HG03108 (cell line): ENCODE data around the gene UGT2B28.
"Not testable (repeated sequence)": the region's sequence is repeated elsewhere in the genome, so short reads cannot be mapped to it uniquely, and the experiment has no call there.

ENCODE experiments used
- ATAC-seq: cut with Tn5 transposase; IDR thresholded peaks from one replicate; pipeline ENCODE4 v1.9.1; 2021; ENCODE audit warnings: moderate library complexity; ENCODE audit not compliant: unreplicated experiment

The UGT2B28 gene

DNA sequence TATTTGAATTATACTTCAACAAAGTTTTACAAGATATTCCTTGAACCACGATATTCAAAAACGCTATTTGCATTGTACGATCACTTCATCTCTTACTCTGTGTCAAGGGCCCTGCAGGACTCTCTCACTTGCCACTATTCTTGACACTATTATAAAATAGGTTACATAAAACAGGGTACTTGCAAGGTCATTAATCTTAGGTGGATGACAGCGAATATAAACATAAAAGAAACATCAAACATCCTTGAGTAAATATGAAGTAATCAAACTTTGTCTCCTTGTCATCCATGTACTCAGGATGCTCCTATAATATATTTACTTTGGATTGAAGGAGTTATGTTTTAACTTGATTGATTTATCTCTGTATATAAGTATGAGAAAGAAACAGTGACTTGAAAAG, at the start of gene UGT2B28:
TSS of gene UGT2B28 (plus strand) at position 395 of the 400 bp plus-strand sequence. CDS start 26 bp downstream, outside the sequence.
- not testable (repeated sequence) for ATAC-seq

DNA sequence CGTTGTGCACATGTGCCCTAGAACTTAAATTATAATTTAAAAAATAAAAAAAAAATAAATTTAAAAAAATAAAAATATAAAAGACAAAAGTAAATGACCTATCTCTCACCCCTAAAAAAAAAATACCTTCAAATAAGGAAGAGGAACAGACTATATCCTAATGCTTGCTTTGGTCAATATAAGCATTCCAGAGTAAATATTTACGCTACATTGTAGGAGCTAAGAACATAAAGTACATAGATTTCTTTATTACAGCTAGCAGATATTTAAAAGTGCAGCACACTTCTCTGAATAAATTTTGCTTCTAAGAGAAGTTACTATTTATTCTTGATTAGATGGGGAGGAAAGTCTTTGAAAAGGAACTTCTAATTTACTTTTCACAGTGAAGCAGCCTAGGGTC, 41.2 kb upstream of the UGT2B28 start:
- no peak for ATAC-seq

DNA sequence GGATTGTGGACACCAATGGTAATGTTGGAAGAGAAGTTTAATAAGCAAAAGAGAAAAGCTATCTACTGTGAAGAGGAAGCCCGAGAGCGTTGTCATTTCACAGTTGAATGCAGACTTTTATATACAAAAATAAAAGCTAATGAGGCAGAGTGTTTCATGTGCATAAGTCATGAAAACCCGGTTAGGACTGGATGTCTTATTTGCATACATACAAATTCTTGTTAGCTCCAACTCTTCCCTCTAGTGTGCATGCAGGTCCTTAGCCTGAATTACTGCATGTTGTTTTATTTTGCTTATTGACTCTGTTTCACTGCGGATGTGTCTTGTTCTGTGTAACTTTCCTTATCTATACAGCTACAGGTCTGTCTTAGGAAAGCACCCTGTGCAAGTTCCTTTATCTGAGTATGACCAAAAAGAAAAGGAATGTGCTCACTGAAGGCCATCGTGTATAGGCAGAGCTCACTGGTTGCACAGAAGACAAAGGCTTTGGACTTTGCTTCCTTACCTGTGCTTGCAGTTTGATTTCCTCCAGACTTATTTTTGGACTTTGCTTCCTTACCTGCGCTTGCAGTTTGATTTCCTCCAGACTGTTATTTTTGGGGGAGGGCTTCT, 40.6 kb upstream of the UGT2B28 start:
- ATAC-seq, result no peak

DNA sequence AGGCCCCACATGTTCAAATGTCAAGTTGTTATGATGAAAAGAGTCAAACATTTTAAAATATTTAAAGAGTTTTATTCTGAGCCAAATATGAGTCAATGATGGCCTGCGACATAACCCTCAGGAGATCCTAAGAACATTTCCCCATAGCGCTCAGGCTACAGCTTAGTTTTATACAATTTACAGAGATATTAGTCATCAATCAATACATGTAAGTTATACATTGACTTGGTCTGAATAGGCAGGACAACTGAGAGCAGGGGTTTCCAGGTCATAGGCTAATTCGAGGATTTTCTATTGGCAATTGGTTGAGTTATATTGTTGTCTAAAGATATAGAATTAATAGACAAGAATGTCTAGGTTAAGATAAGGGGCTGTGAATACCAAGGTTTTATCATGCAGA, 39.5 kb upstream of the UGT2B28 start:
- ATAC-seq, result not testable (repeated sequence)

DNA sequence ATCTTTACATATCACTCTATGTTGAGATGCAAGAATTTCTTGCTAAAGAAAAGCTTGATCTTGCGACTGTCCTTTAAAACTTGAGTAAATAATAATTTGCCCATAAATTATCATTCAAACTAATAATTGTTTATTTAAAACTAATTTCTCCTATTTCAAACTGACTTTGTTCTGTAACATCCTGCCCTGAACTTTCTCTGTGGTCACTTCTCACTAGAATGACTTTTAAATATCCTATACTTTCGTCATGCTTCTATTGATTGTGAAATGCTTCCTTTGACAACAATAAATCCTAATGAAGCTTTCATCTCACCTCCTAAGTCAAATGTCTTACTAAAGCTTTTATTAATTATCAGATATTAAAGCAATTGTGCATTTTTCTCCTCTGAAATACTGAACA, 38.5 kb upstream of the UGT2B28 start:
- ATAC-seq, result not testable (repeated sequence)

DNA sequence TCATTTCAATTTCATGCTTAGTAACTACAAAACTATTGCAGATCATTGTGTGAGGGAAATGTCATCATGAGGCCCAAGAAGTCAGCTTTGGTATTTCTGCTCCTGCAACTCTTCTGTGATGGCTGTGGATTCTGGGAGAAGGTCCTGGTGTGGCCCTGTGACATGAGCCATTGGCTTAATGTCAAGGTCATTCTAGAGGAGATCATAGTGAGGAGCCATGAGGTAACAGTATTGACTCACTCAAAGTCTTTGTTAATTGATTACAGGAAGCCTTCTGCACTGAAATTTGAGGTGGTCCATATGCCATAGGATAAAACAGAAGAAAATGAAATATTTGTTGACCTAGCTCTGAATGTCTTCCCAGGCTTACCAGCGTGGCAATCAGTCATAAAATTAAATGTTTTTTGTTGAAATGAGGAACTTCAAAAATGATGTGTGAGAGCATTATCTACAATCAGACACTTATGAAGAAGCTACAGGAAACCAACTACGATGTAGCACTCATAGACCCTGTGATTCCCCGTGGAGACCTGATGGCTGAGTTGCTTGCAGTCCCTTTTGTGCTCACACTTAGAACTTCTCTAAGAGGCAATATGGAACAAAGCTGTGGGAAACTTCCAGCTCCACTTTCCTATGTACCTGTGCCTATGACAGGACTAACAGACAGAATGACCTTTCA, 37.6 kb upstream of the UGT2B28 start:
- ATAC-seq, result not testable (repeated sequence)

DNA sequence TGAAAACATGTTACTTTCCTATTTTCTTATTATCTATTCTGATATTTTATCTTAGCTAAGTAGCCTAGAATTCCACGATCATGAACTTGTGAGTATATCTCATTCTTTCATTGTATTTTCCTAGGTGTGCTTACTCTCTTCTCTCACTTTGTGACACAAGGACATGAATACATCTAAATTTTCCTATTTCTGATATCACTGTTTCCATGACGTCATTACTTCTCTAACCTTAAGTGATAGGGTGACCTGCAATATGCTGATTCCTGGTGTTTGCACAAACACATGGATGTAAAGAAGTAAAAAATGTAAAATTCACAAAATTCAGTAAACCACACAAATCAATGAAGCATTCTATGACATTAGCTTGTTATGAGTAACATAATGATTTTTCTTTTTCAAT, 29.4 kb upstream of the UGT2B28 start:
- not testable (repeated sequence) for ATAC-seq

DNA sequence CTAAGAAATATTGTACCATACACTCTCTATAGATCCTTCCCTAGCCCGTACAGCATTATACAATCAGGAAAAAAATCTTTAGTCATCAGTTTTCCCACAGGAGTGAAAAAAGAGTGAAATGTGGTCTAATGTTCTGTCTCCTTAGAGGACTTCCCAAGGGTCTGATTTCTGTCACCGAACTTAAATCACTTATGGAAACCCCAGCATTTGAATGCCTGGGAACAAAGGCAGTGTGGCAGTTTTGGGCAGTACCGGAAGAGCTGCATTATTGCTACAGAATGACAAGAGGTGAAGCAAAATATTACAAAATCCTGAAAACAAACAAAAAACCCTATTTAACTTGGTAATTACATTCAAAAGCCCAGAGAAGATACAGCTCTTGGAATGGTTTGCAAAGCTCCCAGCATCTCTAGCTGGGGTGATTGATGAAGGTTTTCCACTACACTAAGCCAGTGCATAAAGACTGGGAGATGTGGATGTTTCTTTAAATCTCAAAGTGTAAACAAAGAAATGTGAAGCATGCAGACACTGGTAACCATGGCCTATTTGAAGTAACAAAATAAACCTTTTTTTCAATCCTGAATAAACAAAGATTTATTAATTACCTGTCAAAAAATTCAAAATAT, 27.0 kb upstream of the UGT2B28 start:
- not testable (repeated sequence) for ATAC-seq

DNA sequence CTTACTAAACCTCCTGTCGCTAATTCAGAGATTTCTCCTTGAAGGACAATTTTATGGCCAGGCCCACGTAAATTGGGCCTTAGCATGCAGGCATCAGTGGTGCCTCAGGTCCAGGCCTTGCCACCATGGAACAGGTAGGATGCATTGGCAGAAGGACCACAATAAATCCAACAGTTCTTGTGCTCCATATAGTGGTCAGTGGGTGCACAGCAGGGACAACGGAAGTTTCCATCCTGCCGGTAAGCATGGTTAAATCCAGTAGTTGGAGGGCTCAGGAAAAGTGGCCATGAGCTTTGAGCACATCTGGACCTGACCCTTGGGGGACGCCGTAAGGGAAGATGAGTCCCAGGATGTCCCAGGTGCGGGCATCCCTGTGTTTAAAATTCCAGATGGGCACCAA, 11.7 kb upstream of the UGT2B28 start:
- ATAC-seq, result not testable (repeated sequence)

DNA sequence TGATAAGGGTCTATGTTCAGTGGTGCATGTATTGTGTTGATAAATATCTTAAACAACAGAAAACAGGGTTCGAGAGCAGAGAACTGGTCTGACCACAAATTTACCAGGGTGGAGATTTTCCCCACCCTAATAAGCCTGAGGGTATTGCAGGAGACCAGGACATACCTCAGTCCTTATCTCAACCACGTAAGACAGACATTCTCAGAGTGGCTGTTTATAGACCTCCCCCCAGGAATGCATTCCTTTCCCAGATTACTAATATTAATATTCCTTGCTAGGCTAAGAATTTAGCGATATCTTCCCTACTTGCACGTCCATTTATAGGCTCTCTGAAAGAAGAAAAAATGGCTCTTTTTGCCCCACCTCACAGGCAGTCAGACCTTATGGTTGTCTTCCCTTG, 16.1 kb downstream of the UGT2B28 start:
- ATAC-seq, result not testable (repeated sequence)

DNA sequence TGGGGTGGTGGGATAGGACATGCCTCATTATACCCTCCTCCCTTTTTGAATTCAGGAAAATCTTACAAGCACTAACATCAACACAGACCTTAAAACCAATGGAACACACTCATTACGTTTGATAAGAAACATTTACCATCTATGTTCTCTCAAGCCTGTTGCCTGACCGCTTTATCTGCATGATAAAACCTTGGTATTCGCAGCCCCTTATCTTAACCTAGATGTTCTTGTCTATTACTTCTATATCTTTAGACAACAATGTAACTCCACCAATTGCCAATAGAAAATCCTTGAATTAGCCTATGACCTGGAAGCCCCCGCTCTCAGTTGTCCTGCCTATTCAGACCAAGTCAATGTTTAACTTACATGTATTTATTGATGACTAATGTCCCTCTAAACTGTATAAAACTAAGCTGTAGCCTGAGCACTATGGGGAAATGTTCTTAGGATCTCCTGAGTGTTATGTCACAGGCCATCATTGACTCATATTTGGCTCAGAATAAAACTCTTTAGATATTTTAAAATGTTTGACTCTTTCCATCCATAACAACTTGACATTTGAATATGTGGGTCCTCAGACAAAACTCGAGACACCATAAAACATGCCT, 28.3 kb downstream of the UGT2B28 start:
- ATAC-seq, result not testable (repeated sequence)

DNA sequence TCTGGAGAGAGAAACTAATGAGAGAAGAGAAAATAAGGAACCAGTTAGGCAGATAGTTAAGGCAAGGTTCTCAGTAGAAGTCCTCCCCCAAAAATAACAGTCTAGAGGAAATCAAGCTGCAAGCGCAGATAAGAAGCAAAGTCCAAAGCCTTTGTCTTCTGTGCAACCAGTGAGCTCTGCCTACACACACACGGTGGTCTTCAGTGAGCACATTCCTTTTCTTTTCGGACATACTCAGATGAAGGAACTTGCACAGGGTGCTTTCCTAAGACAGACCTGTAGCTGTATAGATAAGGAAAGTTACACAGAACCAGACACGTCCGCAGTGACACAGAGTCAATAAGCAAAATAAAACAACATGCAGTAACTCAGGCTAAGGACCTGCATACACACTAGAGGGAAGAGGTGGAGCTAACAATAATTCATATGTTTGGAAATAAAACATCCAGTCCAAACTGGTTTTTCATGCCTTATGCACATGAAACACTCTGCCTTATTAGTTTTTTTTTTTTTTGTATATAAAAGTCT, 29.3 kb downstream of the UGT2B28 start:
- not testable (repeated sequence) for ATAC-seq

DNA sequence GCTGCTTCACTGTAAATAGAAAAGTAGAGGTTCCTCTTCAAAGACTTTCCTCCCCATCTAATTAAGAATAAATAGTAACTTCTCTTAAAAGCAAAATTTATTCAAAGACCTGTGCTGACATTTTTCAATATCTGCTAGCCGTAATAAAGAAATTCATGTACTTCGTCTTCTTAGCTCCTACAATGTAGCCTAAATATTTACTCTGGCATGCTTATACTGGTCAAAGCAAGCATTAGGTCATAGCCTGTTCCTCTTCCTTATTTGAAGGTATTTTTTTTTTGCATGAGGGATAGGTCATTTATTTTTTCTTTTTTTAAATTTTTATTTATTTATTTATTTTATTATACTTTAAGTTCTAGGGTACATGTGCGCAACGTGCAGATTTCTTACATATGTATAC, 30.0 kb downstream of the UGT2B28 start:
- not testable (repeated sequence) for ATAC-seq

DNA sequence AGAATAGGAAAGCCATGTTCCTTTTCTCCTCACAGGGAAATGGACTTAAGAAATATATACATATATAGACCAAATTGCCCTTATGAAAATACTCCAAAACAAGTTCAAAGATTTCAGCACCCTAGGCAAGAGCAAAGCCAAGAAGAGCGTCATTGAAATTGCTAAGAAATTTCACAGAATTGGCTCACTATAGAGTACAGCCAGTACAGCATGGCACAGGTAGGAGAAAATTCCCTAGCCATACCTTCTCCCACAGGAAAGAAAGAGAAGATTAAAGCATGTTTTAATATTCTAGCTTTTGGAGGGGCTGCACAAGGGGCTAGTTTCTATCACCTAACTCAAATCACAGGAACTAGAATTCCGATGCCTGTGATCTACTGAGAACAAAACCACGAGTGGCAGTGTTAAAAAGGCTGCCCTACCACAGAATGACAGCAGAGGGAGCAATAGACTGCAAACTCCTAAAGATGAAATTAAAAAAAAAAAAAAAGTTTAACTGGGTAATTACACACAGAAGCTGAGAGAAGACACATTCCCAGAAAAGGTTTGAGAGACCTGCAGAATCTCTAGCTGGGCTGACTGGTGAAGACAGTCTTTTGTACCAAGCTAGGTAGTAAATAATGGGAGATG, 37.5 kb downstream of the UGT2B28 start:
- ATAC-seq, result not testable (repeated sequence)

DNA sequence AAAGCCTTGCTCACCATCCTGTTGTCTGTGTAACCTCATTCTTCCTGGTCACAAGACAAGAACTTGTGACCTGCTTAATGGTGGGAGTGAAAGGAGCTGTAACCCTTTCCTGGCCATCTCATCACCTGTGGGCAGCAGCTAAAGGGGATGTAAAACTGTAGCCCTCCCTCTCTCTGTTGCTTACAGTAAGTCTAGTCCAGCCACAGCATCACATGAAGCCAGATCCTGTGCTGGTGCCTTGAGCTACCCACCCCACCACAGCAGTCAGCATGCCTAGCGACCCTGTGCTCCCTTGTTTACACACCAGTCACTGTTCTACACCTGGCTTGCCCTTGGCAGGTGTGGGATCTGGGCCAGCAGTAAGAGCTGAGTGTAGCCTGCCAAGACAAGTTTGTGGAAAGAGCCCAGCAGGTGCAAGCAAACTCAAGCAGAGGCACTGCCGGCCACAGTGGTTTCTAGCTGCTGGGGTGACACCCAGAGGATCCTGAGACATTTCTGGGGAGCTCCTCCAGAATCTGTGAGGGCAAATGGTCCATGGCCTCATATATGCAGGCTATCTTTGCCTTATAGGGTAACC, 41.0 kb downstream of the UGT2B28 start:
- ATAC-seq, result no peak

DNA sequence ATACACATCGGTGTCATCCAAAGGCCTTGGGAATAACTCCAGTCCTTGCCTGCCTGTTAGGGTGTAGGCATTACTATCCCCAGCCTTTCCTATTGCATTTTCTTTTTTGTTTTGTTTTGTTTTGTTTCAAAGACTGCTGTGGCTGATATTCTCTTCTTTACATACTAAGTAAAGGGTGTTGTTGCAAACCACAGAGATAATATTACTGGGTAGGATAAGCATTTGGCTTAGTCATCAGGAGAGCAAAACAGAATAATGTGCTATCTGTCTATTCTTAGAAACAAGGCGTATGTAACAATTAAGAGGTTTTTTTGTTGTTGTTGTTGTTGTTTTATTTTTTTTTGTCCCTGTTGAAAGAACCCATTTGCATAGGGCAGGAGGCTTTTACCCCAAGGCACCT, 41.8 kb downstream of the UGT2B28 start:
- ATAC-seq, result no peak

DNA sequence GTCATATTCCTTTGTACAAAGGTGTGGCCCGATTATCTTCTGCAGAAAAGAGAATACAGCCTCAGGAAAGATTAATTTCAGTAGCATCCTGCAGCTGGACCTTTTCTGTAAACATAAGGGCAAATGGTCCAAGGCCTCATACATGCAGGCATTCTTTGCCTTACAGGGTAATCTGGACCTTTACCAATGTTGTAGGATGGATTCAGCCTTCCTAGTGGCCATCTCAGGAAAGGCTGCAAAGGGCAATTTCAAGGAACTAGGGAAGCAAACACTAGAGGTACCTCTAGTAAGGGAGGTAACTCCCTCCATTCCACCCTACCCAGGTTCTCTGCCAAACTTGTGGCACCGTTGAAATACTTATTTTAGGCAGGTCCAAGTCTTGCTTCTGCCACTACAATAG, 43.0 kb downstream of the UGT2B28 start:
- ATAC-seq, result no peak

DNA sequence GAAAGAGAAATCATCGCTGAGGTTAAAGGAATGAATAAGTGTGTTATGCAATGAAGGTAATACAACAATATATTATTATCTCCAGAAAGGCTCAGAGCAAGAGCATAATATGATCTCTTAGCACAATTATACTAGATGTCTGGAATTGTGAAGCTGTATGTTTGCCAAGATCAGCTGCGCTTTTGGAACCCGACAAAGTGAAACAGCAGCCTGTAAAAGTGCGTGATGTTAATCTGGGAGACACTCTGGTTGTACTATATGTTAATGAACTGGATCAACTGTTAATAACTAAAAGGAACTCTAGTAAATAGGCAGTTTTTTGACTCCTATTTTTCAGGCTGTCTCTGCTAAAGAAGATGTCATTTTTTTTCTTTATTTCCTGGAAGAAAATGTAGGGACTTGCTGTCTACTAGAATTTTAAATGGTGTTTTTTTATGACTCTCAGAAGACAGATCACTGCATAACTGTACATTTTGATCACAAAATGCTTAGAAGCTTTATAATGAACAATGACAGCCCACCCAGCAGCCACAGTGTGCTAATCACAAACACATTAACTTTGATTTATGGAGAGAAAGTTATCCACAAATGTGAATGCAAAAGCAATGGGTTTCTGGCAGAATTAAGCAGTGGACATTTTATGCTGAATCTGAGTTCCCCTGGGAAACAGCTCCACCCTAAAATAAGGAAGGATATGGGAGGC, 50.2 kb downstream of the UGT2B28 start:
- no peak for ATAC-seq

DNA sequence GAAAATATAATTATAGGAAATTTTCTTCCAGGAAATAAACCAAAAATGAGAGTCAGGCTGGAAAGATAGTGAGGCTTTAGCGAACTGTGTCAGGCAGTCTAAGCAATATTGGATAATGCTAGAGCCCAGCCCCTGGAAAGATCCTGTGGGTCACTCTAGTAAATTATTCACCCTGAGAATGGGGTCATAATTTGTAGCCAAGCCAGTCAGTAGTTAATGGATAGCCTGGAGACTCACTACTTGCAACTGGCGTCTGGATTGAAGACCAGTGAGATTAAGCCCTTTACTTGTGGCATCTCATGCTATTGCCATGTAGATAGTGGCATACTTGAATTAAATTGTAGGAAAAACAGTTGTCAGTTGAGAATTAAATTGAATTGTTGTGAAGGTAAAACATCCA, 51.0 kb downstream of the UGT2B28 start:
- ATAC-seq, result not testable (repeated sequence)

DNA sequence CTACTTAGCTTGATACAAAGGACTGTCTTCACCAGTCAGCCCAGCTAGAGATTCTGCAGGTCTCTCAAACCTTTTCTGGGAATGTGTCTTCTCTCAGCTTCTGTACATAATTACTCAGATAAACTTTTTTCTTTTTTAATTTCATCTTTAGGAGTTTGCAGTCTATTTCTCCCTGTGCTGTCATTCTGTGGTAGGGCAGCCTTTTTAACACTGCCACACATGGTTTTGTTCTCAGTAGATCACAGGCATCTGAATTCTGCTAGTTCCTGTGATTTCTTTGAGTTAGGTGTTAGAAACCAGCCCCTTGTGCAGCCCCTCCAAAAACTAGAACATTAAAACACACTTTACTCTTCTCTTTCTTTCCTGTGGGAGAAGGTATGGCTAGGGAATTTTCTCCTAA, 55.2 kb downstream of the UGT2B28 start:
- ATAC-seq, result not testable (repeated sequence)
